OCI-LY1 (cell line): Measurements from ENCODE around the gene GABRQ.

Experiments
- H2AFZ ChIP-seq: fragments of 200-600 bp; sonication (generic), shearing (Covaris generic); 2 replicates; pipeline ENCODE4 v1.6.0; 2014; ENCODE audit warnings: antibody characterized with exemption, mild to moderate bottlenecking, low read length
- H3F3A ChIP-seq: fragments of 200-600 bp; sonication (generic), shearing (Covaris generic); 2 replicates; pipeline ENCODE4 v1.6.0; 2014; ENCODE audit warnings: mild to moderate bottlenecking, antibody characterized with exemption, low read length, moderate library complexity; ENCODE audit not compliant: insufficient read depth
- H3K27ac ChIP-seq: fragments of 200-600 bp; sonication (generic); 2 replicates; pipeline ENCODE4 v1.5.1; 2014; ENCODE audit warnings: low read length, mixed run types, mild to moderate bottlenecking, low read depth; ENCODE audit not compliant: poor library complexity, severe bottlenecking
- H3K27me3 ChIP-seq: fragments of 200-600 bp; sonication (generic); 2 replicates; pipeline ENCODE4 v1.6.0; 2014; ENCODE audit warnings: antibody characterized with exemption, mild to moderate bottlenecking, low read length, moderate library complexity; ENCODE audit not compliant: insufficient read depth
- H3K36me3 ChIP-seq: fragments of 200-600 bp; sonication (generic); 2 replicates; pipeline ENCODE4 v1.6.1; 2014; ENCODE audit warnings: mild to moderate bottlenecking, antibody characterized with exemption, low read length, moderate library complexity, mixed read lengths; ENCODE audit not compliant: insufficient read depth
- H3K4me1 ChIP-seq: fragments of 200-600 bp; sonication (generic); 2 replicates; pipeline ENCODE4 v1.5.1; 2014; ENCODE audit warnings: mild to moderate bottlenecking, low read length, moderate library complexity; ENCODE audit not compliant: insufficient read depth, severe bottlenecking
- H3K4me2 ChIP-seq: fragments of 200-600 bp; sonication (generic), shearing (Covaris generic); 2 replicates; pipeline ENCODE4 v1.6.1; 2014; ENCODE audit warnings: low read length
- H3K4me3 ChIP-seq: fragments of 200-600 bp; sonication (generic); 2 replicates; pipeline ENCODE4 v1.5.1; 2014; ENCODE audit warnings: low read length, low read depth, mild to moderate bottlenecking, mixed read lengths; ENCODE audit not compliant: poor library complexity, severe bottlenecking
- H3K79me2 ChIP-seq: fragments of 200-600 bp; shearing (Covaris generic); 2 replicates; pipeline ENCODE4 v1.6.1; 2016; ENCODE audit warnings: mixed run types, low read length, mixed read lengths; ENCODE audit not compliant: insufficient read depth
- H3K9ac ChIP-seq: fragments of 200-600 bp; sonication (generic), shearing (Covaris generic); 2 replicates; pipeline ENCODE4 v1.6.1; 2014; ENCODE audit warnings: mild to moderate bottlenecking, low read length, mixed read lengths
- H3K9me2 ChIP-seq: fragments of 200-600 bp; sonication (generic), shearing (Covaris generic); 2 replicates; pipeline ENCODE4 v1.6.1; 2014; ENCODE audit warnings: low read depth, mild to moderate bottlenecking, low read length, mixed read lengths
- H3K9me3 ChIP-seq: fragments of 200-600 bp; shearing (Covaris generic); 2 replicates; pipeline ENCODE4 v1.6.1; 2014; ENCODE audit warnings: low read length, mixed read lengths
- H4K20me1 ChIP-seq: fragments of 200-600 bp; sonication (generic), shearing (Covaris generic); 2 replicates; pipeline ENCODE4 v1.6.0; 2016; ENCODE audit warnings: mild to moderate bottlenecking, low read length; ENCODE audit not compliant: insufficient read depth
- EZH2 ChIP-seq: fragments of 200-600 bp; sonication (generic), shearing (Covaris generic); IDR thresholded peaks from 2 replicates; pipeline ENCODE4 v1.8.0; 2017; ENCODE audit warnings: borderline replicate concordance, mixed run types, mild to moderate bottlenecking, antibody characterized with exemption, low read length, moderate library complexity, mixed read lengths
- TF ChIP-seq, protein P1 (sequence below): fragments of 200-600 bp; sonication (generic), shearing (Covaris generic); IDR thresholded peaks from 2 replicates; pipeline ENCODE4 v1.5.1; 2017; ENCODE audit warnings: mild to moderate bottlenecking, antibody characterized with exemption, low read length, moderate library complexity, mixed read lengths

The GABRQ gene

DNA sequence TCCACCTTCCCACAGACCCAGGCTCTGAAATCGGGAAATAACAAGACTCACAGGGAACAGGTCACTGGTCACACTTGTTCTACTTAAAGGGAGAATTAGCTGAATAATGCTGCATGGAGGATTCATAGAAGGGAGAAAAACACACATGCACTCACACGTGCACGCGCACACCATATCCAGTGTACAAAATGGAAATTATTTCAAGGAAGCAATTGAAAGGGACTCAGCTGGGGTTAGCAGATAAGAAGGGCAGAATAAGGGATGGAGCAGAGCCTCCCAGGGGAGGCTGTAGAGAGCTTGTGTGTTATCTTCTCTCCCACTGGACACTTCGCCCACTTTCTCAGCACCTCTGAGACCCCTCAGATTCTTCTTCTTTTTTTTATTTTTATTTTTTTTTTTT, 10.3 kb downstream of the GABRQ start:
- no peaks in the 10 kb centered on the region for H3K36me3 ChIP-seq

DNA sequence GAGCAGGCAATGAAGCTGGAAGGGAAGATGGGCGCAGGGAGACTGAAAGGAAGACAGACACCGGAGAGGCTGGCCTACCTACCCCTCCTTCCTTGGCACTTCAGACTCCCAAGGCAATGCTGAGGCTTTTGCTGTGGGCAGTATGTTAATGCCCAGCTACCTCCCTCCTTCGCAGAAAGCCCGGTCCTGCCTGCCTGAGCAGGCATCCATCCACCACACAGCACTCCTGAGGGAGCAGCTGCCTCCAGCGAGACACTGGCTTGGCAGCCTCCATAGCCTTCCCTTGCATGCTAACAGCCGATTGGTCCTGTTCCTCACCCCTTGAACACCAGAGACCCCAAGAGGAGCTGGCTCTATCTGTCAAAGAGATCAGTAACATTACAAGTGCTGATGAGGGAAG, 14.4 kb downstream of the GABRQ start:
- Histone ChIP-seq H3K4me2 (no peak overlapping the region), H2AFZ (no peak overlapping the region), H3K4me3 (no peak overlapping the region), H3K27ac (no peak overlapping the region), H3K36me3 (no peaks in the 10 kb centered on the region), H3K27me3 (no peaks in the 10 kb centered on the region), H3K4me1 (no peaks in the 10 kb centered on the region), H3F3A (no peaks in the 10 kb centered on the region), H4K20me1 (no peaks in the 10 kb centered on the region), H3K9me3 (no peaks in the 10 kb centered on the region), H3K79me2 (no peaks in the 10 kb centered on the region), H3K9me2 (no peaks in the 10 kb centered on the region), H3K9ac (no peak overlapping the region)
- no peak for TF ChIP-seq EZH2
- TF ChIP-seq, protein P1, sequence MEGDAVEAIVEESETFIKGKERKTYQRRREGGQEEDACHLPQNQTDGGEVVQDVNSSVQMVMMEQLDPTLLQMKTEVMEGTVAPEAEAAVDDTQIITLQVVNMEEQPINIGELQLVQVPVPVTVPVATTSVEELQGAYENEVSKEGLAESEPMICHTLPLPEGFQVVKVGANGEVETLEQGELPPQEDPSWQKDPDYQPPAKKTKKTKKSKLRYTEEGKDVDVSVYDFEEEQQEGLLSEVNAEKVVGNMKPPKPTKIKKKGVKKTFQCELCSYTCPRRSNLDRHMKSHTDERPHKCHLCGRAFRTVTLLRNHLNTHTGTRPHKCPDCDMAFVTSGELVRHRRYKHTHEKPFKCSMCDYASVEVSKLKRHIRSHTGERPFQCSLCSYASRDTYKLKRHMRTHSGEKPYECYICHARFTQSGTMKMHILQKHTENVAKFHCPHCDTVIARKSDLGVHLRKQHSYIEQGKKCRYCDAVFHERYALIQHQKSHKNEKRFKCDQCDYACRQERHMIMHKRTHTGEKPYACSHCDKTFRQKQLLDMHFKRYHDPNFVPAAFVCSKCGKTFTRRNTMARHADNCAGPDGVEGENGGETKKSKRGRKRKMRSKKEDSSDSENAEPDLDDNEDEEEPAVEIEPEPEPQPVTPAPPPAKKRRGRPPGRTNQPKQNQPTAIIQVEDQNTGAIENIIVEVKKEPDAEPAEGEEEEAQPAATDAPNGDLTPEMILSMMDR, result no peak

More for the DNA sequence above, 10.3 kb downstream of the GABRQ start:
- H3K27ac ChIP-seq, result no peak overlapping the region
- TF ChIP-seq EZH2, result no peak
- TF ChIP-seq, protein P1, result no peak
- no peak overlapping the region for H2AFZ ChIP-seq
- no peaks in the 10 kb centered on the region for H4K20me1 ChIP-seq
- H3K9me2 ChIP-seq, result no peaks in the 10 kb centered on the region
- H3K27me3 ChIP-seq, result no peaks in the 10 kb centered on the region
- H3K9ac ChIP-seq, result no peak overlapping the region
- H3K4me1 ChIP-seq, result no peaks in the 10 kb centered on the region
- no peaks in the 10 kb centered on the region for H3F3A ChIP-seq
- no peaks in the 10 kb centered on the region for H3K9me3 ChIP-seq
- no peaks in the 10 kb centered on the region for H3K79me2 ChIP-seq
- H3K4me3 ChIP-seq, result no peak overlapping the region
- no peak overlapping the region for H3K4me2 ChIP-seq

DNA sequence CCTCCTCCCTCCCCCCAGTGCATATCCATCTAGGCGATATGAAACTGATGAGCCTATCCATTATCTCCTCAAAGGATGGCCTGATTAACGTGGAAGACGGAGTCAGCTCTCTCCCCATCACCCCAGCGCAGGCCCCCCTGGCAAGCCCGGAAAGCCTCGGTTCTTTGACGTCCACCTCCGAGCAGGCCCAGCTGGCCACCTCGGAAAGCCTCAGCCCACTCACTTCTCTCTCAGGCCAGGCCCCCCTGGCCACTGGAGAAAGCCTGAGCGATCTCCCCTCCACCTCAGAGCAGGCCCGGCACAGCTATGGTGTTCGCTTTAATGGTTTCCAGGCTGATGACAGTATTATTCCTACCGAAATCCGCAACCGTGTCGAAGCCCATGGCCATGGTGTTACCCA, 14.8 kb downstream of the GABRQ start:
- Histone ChIP-seq H3K36me3 (no peaks in the 10 kb centered on the region), H3F3A (no peaks in the 10 kb centered on the region), H3K4me2 (no peak overlapping the region), H3K9ac (no peak overlapping the region), H4K20me1 (no peaks in the 10 kb centered on the region), H3K9me2 (no peaks in the 10 kb centered on the region), H2AFZ (no peak overlapping the region), H3K79me2 (no peaks in the 10 kb centered on the region), H3K27me3 (no peaks in the 10 kb centered on the region), H3K4me1 (no peaks in the 10 kb centered on the region), H3K9me3 (no peaks in the 10 kb centered on the region), H3K27ac (no peak overlapping the region), H3K4me3 (no peak overlapping the region)
- no peak for TF ChIP-seq EZH2
- TF ChIP-seq, protein P1, result no peak
